MM.1S (cell line): ENCODE results near the gene MRPL37.

Experiments
- EZH2 ChIP-seq: fragments of 300-600 bp; sonication (generic); optimal IDR thresholded peaks from 2 replicates; pipeline ENCODE3; 2017; ENCODE audit warnings: low read depth, mild to moderate bottlenecking, antibody characterized with exemption, low read length, mixed read lengths
- TF ChIP-seq, protein P1 (sequence below): fragments of 300-600 bp; sonication (generic); IDR thresholded peaks from 2 replicates; pipeline ENCODE4 v1.5.1; 2016; ENCODE audit warnings: antibody characterized with exemption, low read length, mixed read lengths

DNA sequence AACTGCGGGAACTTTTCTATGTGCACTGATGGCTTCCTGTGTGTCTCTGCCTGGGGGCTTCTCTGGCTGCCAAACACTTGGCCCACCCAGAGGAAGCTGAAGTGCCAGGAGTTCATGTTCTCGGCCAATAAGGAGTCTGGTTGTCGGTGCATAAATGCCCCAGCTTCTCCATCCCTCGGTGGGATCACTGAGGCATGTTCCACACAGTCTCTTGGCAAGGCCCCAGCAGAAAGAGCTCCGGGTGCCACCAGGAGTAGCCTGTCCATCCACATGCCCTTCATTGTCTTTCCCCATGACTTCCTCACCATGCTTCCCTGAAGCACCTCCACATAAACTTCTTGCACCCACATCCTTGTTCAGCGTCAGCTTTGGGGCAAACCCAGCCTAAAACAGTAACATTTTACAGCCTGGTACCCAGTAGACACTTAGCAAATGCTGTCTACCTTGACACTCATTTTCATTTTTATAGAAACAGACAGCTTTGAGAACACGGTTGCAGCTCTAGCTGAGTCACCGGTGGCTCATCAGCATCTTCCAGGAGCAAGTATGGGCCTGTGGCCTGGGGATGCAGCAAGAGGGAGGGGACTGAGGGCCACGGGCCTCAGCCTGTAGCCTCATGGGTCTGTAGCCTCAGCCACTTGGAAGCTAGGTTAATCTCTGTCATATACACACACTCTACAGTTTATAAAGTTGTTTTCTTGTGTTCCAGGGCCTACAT lies 32.4 kb upstream of the MRPL37 start:
- TF ChIP-seq, protein P1, sequence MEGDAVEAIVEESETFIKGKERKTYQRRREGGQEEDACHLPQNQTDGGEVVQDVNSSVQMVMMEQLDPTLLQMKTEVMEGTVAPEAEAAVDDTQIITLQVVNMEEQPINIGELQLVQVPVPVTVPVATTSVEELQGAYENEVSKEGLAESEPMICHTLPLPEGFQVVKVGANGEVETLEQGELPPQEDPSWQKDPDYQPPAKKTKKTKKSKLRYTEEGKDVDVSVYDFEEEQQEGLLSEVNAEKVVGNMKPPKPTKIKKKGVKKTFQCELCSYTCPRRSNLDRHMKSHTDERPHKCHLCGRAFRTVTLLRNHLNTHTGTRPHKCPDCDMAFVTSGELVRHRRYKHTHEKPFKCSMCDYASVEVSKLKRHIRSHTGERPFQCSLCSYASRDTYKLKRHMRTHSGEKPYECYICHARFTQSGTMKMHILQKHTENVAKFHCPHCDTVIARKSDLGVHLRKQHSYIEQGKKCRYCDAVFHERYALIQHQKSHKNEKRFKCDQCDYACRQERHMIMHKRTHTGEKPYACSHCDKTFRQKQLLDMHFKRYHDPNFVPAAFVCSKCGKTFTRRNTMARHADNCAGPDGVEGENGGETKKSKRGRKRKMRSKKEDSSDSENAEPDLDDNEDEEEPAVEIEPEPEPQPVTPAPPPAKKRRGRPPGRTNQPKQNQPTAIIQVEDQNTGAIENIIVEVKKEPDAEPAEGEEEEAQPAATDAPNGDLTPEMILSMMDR, result no peak
- no peak for TF ChIP-seq EZH2
